Mammary epithelial cell (primary cell): ENCODE data around the gene RBM4B.

ENCODE experiments used
- CTCF ChIP-seq, 2 donors: IDR thresholded peaks in 1 of 2; conservative IDR thresholded peaks in 1 of 2; 2 replicates each; pipeline ENCODE4 v1.5.1; 2011 to 2012; ENCODE audit warnings: inconsistent platforms in 2 of 2, low read length in 2 of 2, mild to moderate bottlenecking in 2 of 2, control low read depth in 1 of 2, low read depth in 1 of 2; ENCODE audit not compliant: insufficient read depth in 1 of 2; ENCODE audit errors: extremely low read depth in 1 of 2
- EZH2 ChIP-seq: IDR thresholded peaks from 2 replicates; pipeline ENCODE4 v1.6.1; 2012; ENCODE audit warnings: low read length, inconsistent platforms, borderline replicate concordance

GRCh38 chr11:66698491-66698890 is 20.8 kb upstream of the RBM4B start:
- TF ChIP-seq CTCF (conservative IDR thresholded peaks at IDR 0.05 in 1 of 2, IDR thresholded peaks at IDR 0.05 in 1 of 2; ENCODE audit: extremely low read depth in 1 of 2, insufficient read depth in 1 of 2, low read depth in 1 of 2, low read length in 2 of 2) (no peak), EZH2 (no peak)
